ENCODE data around the gene GLT1D1.

GLT1D1 gene

GRCh38 chr12:128966203-128966810 is 113.0 kb downstream of the GLT1D1 start:
- no peak for DNase-seq (ENCODE audit: low read depth)

DNA sequence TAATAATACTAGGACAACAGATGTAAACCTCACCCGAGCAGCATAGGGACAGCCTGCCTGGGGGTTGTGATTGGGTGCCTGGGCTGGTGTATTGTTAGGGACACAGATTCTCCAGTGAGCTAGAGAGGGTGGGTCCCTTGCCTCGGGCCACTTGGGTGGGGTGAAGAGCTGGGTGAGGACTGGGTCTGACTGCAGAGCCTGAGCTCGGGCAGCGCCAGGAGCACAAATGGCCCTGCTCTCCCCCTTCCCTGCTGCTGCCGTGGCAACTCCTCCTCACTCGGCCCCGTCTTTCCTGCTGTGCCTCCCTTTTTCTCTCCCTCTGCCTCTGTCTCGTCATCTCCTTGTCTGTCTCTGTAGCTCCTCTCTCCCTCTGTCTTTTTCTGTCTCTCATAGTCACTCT is 115.4 kb downstream of the GLT1D1 start:
- no peak for DNase-seq (ENCODE audit: low read depth)

DNA sequence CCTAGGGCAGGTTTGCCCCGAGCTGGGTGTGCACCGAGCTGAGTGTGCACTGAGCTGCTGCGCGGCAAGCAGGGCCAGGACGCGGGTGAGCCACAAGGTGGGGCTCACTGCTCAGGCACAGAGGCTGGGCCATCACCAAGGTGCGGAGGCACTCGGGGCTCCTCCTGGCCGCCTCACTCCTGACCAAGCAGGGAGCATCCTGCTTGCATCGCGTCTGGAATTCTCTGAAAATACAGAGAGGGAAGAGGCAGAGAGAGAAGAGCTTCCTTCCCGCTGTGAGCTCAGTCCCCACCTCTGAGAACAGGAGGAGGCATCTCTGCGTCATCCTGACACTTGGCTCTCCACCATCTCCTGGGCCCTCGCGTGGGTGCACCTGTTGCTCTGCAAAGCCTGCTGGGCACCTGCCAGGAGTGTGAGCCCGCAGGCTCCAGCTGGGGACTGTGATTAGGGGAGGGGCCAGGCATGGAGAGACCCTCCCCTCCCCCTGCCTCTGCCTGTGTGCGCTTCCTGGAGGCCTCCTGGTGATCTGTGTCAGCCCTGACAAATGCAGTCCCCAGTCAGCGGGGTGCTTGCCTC is 116.3 kb downstream of the GLT1D1 start:
- no peak for DNase-seq (ENCODE audit: low read depth)

DNA sequence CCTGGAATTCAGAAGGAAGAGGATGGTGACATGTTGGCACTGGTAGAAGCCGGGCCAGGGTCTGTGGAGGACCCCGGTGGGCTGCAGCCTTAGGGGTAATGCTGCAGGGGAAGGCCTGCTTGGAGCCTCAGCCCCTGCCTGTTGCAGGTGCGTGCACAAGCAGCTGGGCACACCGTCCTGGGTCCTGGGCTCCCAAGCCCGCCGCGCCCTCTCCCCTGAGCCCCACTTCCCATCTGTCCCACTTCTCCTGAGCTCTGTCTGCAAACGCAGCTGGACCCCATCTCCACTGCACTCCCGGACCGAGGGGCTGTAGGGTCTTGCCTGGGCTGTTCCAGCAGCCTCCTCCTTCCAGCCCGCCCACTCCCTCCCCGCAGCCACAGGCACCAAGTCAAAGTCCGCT is 116.8 kb downstream of the GLT1D1 start:
- DNase-seq (ENCODE audit: low read depth): no peak

DNA sequence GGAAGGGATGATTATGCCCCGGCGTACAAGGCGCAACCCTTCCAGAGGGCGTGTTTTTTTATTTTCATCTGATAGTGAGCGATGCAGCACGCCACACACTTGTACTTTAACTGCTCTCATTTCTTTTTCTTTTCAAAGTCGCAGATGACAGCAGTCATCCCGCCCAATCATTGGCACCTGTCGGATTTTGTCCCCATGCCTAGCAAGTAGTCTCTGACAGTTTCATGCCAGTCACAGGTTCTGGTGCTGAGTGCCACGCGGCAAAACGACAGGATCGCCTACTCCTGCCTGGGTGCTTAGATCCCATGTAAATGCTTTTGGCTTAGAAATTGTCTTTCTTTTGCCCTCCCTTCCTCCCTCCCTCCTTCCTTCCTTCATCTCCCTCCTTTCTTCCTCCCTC is 117.7 kb downstream of the GLT1D1 start:
- DNase-seq (ENCODE audit: low read depth): no peak

DNA sequence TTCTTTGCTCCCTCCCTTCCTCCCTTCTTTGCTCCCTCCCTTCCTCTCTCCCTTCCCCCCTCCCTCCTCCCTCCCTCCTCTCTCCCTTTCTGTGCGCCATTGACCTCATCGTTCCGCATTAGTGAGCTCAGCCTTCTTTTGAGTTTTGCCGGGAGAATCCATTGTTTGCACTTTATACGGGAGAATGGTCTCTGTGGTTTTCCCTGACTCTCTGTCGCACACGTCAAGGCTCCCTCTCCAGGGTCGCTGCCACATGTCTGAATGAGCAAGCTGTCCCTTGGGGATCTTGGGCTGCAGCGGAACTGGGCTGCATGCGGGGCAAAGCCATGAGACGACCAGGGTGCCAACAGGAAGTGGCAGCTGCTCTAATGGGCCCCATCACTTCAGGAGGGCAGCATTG is 118.5 kb downstream of the GLT1D1 start:
- DNase-seq (ENCODE audit: low read depth): no peak

DNA sequence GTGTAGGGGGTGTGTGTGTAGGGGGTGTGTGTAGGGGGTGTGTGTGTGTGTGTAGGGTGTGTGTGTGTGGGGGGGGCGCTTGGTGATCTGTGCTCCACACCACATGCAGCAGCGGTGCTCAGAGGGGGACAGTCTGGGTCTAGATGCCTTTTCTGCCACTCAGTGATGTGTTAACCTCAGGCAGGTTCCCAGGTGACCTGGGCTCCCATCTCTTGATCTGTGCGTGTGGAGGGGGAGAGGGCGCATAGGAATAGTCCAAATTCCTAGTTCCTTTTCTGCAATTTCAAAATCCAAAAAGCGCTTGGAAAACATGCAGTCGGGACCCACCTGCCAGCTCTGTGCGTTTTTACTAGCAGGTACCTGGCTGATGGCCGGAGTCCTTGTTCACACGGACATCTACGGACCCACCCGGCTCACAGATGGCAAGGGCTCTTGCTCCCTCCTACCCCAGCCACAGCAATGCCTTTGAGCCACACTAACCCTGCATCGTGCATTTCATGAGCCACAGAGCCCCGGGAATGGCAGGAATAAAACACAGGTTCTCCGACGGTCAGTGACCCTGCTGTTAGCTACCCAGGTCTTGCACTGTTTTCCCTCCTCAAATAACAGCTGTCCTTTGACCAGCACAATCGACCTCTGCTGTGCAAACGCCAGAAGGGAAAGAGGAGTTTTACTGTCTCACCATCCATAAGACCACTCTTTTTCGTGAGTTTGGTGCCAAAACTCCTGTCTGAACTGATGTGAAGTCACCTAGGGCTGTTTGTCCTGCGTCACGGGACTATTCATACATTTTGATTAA is 120.8 kb downstream of the GLT1D1 start:
- no peak for DNase-seq (ENCODE audit: low read depth)

DNA sequence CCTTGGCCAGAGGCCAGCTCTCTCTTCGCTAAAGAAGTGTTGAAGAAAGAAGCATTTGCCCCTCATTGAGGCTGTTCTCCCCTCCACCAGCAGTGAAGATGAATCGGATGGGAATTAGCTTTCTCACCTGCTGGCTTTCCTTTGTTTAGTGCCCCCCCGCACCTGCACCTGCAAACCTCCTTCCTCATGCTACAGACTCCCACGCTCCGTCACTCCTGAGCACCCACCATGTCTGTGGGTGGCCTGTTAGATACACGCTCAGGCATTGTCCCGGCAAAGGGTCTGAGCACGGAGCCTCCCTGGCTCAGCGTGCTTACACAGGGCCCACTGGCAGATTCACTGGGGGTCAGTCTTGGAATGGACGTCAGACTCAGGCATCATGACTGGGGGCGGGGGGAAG is 121.6 kb downstream of the GLT1D1 start:
- no peak for DNase-seq (ENCODE audit: low read depth)

DNA sequence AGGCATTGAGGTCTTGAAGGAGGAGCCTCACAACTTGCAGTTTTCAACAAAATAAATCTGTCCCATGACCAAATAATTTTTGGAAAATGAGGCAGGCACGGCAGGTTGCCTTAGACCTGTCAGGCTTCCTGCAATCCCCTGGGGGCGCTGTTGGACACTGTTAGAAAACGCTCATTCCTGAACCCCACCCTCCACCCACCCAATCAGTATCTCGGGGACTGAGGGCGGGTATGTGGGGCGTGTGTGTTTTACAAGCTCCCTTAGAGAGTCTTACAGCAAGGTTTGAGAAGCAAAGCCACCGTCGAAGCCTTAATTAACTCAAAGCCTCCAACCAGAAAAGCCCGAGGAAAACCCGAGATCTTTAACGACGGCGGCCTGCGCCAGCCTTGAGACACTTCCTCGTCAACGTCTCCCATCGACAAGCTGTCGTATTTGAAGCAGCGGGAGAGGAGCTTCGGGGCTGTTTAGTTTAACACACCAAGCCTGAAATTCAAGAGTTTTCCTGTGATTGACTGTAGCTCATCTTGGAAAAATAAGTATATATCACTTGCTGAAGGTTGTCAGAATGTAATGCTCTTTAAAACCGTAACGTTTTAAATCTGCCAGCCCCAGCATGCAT is 123.0 kb downstream of the GLT1D1 start:
- DNase-seq (ENCODE audit: low read depth): no peak

GRCh38 chr12:128977441-128977840 is 124.2 kb downstream of the GLT1D1 start:
- DNase-seq (ENCODE audit: low read depth): no peak

GRCh38 chr12:128978067-128978466 is 124.8 kb downstream of the GLT1D1 start:
- DNase-seq (ENCODE audit: low read depth): no peak

- no peak for DNase-seq (ENCODE audit: low read depth)
Measured at GRCh38 chr12:128980623-128981022, 127.3 kb downstream of the GLT1D1 start.

- DNase-seq (ENCODE audit: low read depth): no peak
Measured at GRCh38 chr12:128981971-128982533, 128.8 kb downstream of the GLT1D1 start.

DNA sequence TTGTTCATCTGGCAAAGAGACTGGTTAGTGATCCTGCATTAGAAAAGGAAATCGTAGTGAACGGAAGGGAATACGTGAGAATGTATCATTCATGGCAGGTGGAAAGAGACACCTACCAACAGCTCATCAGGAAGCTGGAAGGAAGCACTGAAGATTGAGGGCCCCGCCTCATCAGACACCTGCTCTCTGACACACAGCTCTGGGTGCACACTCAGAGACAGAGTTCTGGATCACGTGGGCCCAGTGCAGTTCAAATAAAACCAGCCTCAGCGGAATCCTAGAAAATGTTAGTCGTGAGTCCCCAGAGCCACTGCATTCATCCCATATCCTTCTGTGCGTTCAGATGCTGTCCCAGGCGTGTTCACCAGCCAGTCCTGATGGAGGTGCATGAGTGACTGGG is 129.7 kb downstream of the GLT1D1 start:
- DNase-seq (ENCODE audit: low read depth): no peak

- no peak for DNase-seq (ENCODE audit: low read depth)
Measured at GRCh38 chr12:128983371-128983770, 130.1 kb downstream of the GLT1D1 start.

DNA sequence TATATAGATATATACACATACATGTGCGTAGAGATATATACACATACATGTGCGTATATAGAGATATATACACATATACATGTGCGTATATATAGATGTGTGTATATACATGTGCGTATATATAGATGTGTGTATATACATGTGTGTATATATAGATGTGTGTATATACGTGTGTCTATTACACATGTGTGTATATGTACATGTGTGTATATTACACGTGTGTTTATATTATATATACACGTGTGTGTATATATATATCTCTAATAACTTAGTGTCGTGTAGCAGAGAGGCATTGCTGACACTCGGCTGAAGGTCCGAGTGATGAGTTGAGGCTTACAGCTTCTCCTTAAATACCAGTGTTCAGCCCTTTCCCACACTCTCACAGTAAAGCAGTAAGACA is 133.7 kb downstream of the GLT1D1 start:
- no peak for DNase-seq (ENCODE audit: low read depth)

- no peak for DNase-seq (ENCODE audit: low read depth)
Measured at GRCh38 chr12:128989287-128989686, 136.0 kb downstream of the GLT1D1 start.

- DNase-seq (ENCODE audit: low read depth): no peak
Measured at GRCh38 chr12:128991716-128992115, 138.4 kb downstream of the GLT1D1 start.

- DNase-seq (ENCODE audit: low read depth): no peak
Measured at GRCh38 chr12:128992116-128992515, 138.8 kb downstream of the GLT1D1 start.

- no peak for DNase-seq (ENCODE audit: low read depth)
Measured at GRCh38 chr12:128992550-128992949, 139.3 kb downstream of the GLT1D1 start.

DNA sequence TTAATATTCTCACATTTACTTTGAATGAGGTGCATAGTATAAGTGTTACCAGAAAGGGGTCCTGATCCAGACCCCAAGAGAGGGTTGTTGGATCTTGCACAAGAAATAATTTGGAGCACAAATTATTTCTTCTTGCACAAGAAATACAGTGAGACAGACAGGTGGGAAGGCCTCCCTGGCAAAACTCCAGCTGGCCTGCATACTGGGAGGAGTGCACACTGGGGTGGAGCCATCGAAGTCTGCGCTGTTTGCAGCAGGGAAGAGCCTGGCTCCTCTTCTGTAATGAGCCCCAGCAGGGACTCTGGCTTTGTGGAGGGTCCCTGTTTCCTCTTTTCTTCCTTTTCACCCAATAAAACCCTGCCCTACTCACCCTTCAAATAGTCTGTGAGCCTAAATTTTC is 141.6 kb downstream of the GLT1D1 start:
- DNase-seq (ENCODE audit: low read depth): no peak

DNA sequence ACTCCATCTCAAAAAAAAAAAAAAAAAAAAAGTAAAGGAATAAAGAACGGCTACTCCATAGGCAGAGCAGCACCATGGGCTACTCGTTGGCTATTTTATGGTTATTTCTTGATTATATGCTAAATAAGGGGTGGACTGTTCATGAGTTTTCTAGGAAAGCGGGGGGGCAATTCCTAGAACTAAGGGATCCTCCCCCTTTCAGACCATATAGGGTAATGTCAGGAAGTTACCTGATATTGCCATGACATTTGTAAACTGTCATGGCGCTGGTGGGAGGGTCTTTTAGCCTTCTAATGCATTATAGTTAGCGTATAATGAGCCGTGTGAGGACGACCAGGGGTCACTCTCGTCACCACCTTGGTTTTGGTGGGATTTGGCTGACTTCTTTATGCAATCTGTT is 142.3 kb downstream of the GLT1D1 start:
- DNase-seq (ENCODE audit: low read depth): no peak

- DNase-seq (ENCODE audit: low read depth): no peak
Measured at GRCh38 chr12:129001826-129002225, 148.5 kb downstream of the GLT1D1 start.
